ENCODE data around the gene PODN. TPM values are rescaled to one million over a fixed set of nuclear protein-coding genes. Genes with fewer than 3 reads are reported as not detected.

The PODN gene
- total RNA-seq, 1 experiment from 2014 or later: not detected

GRCh38 chr1:53111693-53112092 lies 49.7 kb downstream of the PODN start:
- no peak for DNase-seq (ENCODE audit: extremely low read depth, low read depth)

GRCh38 chr1:53112271-53112774 lies 50.3 kb downstream of the PODN start:
- no peak for DNase-seq (ENCODE audit: extremely low read depth, low read depth)

GRCh38 chr1:53112861-53113260 lies 50.8 kb downstream of the PODN start:
- DNase-seq (ENCODE audit: extremely low read depth, low read depth): no peak

GRCh38 chr1:53114090-53114489 lies 52.1 kb downstream of the PODN start:
- no peak for DNase-seq (ENCODE audit: extremely low read depth, low read depth)

GRCh38 chr1:53114581-53115400 lies 52.8 kb downstream of the PODN start:
- DNase-seq (ENCODE audit: extremely low read depth, low read depth): no peak

- no peak for DNase-seq (ENCODE audit: extremely low read depth, low read depth)
Observed at GRCh38 chr1:53115403-53116306, 53.6 kb downstream of the PODN start.

- no peak for DNase-seq (ENCODE audit: extremely low read depth, low read depth)
Observed at GRCh38 chr1:53116307-53116810, 54.3 kb downstream of the PODN start.

- no peak for DNase-seq (ENCODE audit: extremely low read depth, low read depth)
Observed at GRCh38 chr1:53116933-53117600, 55.1 kb downstream of the PODN start.

GRCh38 chr1:53117836-53118235 lies 55.8 kb downstream of the PODN start:
- DNase-seq (ENCODE audit: extremely low read depth, low read depth): no peak

GRCh38 chr1:53120659-53121058 lies 58.6 kb downstream of the PODN start:
- no peak for DNase-seq (ENCODE audit: extremely low read depth, low read depth)

- DNase-seq (ENCODE audit: extremely low read depth, low read depth): no peak
Observed at GRCh38 chr1:53121319-53122172, 59.5 kb downstream of the PODN start.

- no peak for DNase-seq (ENCODE audit: extremely low read depth, low read depth)
Observed at GRCh38 chr1:53122201-53122885, 60.3 kb downstream of the PODN start.

GRCh38 chr1:53122961-53123413 lies 61.0 kb downstream of the PODN start:
- no peak for DNase-seq (ENCODE audit: extremely low read depth, low read depth)

GRCh38 chr1:53123453-53124140 lies 61.6 kb downstream of the PODN start:
- no peak for DNase-seq (ENCODE audit: extremely low read depth, low read depth)

GRCh38 chr1:53125122-53125521 lies 63.1 kb downstream of the PODN start:
- DNase-seq (ENCODE audit: extremely low read depth, low read depth): no peak

GRCh38 chr1:53125623-53126360 lies 63.8 kb downstream of the PODN start:
- no peak for DNase-seq (ENCODE audit: extremely low read depth, low read depth)

- no peak for DNase-seq (ENCODE audit: extremely low read depth, low read depth)
Observed at GRCh38 chr1:53126495-53126894, 64.5 kb downstream of the PODN start.

- no peak for DNase-seq (ENCODE audit: extremely low read depth, low read depth)
Observed at GRCh38 chr1:53127546-53127945, 65.5 kb downstream of the PODN start.
